IMR-90 (cell line): ENCODE data around the gene MPPED2.

Experiments used
- CEBPB ChIP-seq: IDR thresholded peaks from 2 replicates; pipeline ENCODE4 v1.6.1; 2012; ENCODE audit warnings: low read depth, low read length, improper control_type of control experiment
- ELK1 ChIP-seq: fragments of 150-350 bp; IDR thresholded peaks from 2 replicates; pipeline ENCODE4 v1.6.1; 2016; ENCODE audit warnings: low read depth, mild to moderate bottlenecking, low read length, moderate library complexity, borderline replicate concordance
- MAZ ChIP-seq: IDR thresholded peaks from 2 replicates; pipeline ENCODE4 v1.6.1; 2012; ENCODE audit warnings: low read depth, mild to moderate bottlenecking, low read length, improper control_type of control experiment, moderate library complexity, borderline replicate concordance
- POLR2A ChIP-seq: IDR thresholded peaks from 2 replicates; pipeline ENCODE4 v1.6.1; 2012; ENCODE audit warnings: mild to moderate bottlenecking, low read depth, low read length
- RAD21 ChIP-seq: IDR thresholded peaks from 2 replicates; pipeline ENCODE4 v1.6.1; 2012; ENCODE audit warnings: low read length, improper control_type of control experiment
- RCOR1 ChIP-seq: IDR thresholded peaks from 2 replicates; pipeline ENCODE4 v1.6.1; 2012; ENCODE audit warnings: mild to moderate bottlenecking, low read length, improper control_type of control experiment; ENCODE audit not compliant: insufficient replicate concordance
- RFX5 ChIP-seq: IDR thresholded peaks from 2 replicates; pipeline ENCODE4 v1.8.0; 2012; ENCODE audit warnings: low read depth, mild to moderate bottlenecking, low read length, moderate library complexity
- SMC3 ChIP-seq: fragments of 150-350 bp; IDR thresholded peaks from 2 replicates; pipeline ENCODE4 v1.6.1; 2016; ENCODE audit warnings: low read depth, mild to moderate bottlenecking, antibody characterized with exemption, low read length, moderate library complexity
- TF ChIP-seq, protein P1 (sequence below): conservative IDR thresholded peaks from 2 replicates; pipeline ENCODE4 v1.5.1; 2012; ENCODE audit warnings: mild to moderate bottlenecking, low read depth, low read length, improper control_type of control experiment

- TF ChIP-seq ELK1 = no peak
- no peak for TF ChIP-seq MAZ
- no peak for TF ChIP-seq POLR2A
- TF ChIP-seq, protein P1, sequence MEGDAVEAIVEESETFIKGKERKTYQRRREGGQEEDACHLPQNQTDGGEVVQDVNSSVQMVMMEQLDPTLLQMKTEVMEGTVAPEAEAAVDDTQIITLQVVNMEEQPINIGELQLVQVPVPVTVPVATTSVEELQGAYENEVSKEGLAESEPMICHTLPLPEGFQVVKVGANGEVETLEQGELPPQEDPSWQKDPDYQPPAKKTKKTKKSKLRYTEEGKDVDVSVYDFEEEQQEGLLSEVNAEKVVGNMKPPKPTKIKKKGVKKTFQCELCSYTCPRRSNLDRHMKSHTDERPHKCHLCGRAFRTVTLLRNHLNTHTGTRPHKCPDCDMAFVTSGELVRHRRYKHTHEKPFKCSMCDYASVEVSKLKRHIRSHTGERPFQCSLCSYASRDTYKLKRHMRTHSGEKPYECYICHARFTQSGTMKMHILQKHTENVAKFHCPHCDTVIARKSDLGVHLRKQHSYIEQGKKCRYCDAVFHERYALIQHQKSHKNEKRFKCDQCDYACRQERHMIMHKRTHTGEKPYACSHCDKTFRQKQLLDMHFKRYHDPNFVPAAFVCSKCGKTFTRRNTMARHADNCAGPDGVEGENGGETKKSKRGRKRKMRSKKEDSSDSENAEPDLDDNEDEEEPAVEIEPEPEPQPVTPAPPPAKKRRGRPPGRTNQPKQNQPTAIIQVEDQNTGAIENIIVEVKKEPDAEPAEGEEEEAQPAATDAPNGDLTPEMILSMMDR = no peak
- no peak for TF ChIP-seq CEBPB
- no peak for TF ChIP-seq RFX5
- no peak for TF ChIP-seq RAD21
- no peak for TF ChIP-seq SMC3
- no peak for TF ChIP-seq RCOR1
Measured at GRCh38 chr11:30485756-30486155, 100.4 kb downstream of the MPPED2 start.
